DMS 273 (cell line): Measurements from ENCODE around the gene IMP4.
"Not testable (repeated sequence)": the region's sequence is repeated elsewhere in the genome, so short reads cannot be mapped to it uniquely, and the experiment has no call there.

Source experiments
- DNase-seq: peaks from one replicate; lab custom pipeline; 2025; ENCODE audit not compliant: unreplicated experiment; lab: John Stamatoyannopoulos, UW

Gene IMP4, protein sequence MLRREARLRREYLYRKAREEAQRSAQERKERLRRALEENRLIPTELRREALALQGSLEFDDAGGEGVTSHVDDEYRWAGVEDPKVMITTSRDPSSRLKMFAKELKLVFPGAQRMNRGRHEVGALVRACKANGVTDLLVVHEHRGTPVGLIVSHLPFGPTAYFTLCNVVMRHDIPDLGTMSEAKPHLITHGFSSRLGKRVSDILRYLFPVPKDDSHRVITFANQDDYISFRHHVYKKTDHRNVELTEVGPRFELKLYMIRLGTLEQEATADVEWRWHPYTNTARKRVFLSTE

GRCh38 chr2:130342533-130343275 is at the start of gene IMP4:
IMP4 (plus strand) TSS chr2:130342897; CDS start chr2:130342933, 36 bp downstream.
- DNase-seq = peak; percentile 99

- no peak for DNase-seq
Measured at GRCh38 chr2:130300258-130300969, 42.3 kb upstream of the IMP4 start.

- DNase-seq = no peak
Measured at GRCh38 chr2:130300970-130301348, 41.7 kb upstream of the IMP4 start.

GRCh38 chr2:130302164-130302886 is 40.4 kb upstream of the IMP4 start:
- no peak for DNase-seq

- no peak for DNase-seq
Measured at GRCh38 chr2:130303169-130303568, 39.5 kb upstream of the IMP4 start.

- no peak for DNase-seq
Measured at GRCh38 chr2:130304726-130305125, 38.0 kb upstream of the IMP4 start.

- DNase-seq = no peak
Measured at GRCh38 chr2:130307850-130308249, 34.8 kb upstream of the IMP4 start.

GRCh38 chr2:130310881-130311280 is 31.8 kb upstream of the IMP4 start:
- DNase-seq = no peak

DNA sequence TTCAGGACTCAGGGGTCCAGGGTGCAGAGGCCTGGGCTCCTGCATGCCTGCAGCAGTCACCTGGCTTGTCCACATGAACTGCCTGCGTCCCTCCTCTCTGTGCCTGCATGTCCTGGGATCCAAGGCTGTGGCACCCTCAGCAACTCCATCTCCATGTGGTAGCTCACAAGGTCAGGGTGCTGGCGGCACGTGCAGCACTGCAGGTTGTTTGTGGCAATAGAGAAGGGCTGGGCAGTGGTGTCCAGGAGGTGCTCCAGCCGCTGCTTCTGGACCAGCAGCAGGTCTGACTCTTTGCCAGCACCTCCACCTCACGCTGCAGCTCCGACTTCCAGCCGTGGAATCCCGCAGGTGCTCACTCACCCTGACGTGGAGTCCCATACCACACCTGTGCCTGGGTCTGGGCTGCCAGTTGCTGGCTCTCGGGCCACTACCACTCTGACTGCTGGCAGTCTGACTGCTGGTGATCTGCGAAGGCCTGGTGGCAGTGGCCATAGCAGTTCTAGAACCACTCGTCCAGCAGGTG is 28.8 kb upstream of the IMP4 start:
- no peak for DNase-seq

DNA sequence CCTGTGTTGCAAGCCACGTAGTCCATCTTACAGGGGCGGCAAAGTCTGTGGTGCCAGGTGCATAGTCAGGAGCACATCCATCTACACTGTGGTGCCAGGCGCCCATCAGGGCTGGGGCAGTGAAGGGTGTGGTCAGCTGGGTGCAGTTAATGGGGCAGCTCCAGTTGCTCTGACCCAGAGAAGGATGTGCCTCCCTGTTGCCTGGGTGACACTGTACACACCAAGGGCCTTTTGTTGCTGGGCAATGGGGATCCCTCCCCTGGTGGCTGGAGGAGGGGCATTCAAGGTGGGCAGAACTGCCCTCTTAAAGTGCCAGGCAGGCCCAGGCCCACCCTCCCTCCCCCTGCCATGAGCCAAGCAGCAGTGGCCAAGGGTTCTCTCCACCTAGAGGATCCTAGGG is 28.3 kb upstream of the IMP4 start:
- DNase-seq = no peak

- no peak for DNase-seq
Measured at GRCh38 chr2:130316596-130316995, 26.1 kb upstream of the IMP4 start.

GRCh38 chr2:130318906-130319305 is 23.8 kb upstream of the IMP4 start:
- DNase-seq = no peak

DNA sequence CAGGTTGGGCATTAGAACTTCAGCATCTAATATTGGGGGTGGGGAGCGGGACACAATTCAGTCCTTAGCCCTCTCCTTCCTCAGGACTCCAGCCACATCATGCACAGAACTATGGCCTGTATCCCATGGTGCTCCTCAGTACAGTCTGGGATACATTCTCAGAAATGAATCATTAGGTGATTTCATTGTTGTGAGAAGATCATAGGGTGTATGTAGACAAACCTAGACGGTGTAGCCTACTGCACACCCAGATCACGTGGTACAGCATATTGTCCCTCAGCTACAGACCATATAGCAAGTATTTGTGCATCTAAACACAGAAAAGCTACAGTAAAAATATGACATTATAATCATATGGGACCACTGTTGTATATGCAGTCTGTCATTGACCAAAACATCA is 23.2 kb upstream of the IMP4 start:
- no peak for DNase-seq

GRCh38 chr2:130327703-130328527 is 14.8 kb upstream of the IMP4 start:
- DNase-seq = no peak

GRCh38 chr2:130328710-130329109 is 14.0 kb upstream of the IMP4 start:
- DNase-seq = peak; percentile 35

GRCh38 chr2:130332271-130333073 is 10.2 kb upstream of the IMP4 start:
- peak; percentile 88 for DNase-seq

GRCh38 chr2:130333253-130333652 is 9.4 kb upstream of the IMP4 start:
- not testable (repeated sequence) for DNase-seq

GRCh38 chr2:130334026-130334425 is 8.7 kb upstream of the IMP4 start:
- no peak for DNase-seq

DNA sequence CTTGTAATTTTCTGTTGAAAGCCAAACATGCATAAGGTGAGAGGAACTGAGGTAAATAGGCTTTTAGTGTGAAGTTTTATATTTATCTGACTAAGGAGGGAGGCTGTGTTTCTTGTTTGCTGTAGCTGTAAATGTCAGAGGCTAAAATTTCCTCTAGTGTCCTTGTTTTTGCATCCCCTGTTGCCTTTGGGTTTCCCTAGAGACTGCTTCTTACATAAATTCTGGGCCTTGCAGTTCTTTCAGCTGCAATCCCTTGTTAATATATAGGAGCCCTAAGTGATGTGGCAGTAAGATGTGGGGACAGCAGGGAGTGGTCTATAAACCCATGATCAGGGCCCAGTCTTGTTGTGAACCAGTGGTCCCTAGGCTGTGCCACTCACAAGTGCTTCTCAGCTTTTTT is 7.5 kb upstream of the IMP4 start:
- no peak for DNase-seq
